ENCODE measurements around the gene UTP11. TPM values are rescaled to one million over a fixed set of nuclear protein-coding genes. Genes with fewer than 3 reads are reported as not detected.
A peak's percentile ranks its signal among the peaks of the same experiment; 100 is the strongest.

The UTP11 gene
- total RNA-seq, 1 donor from 2014 or later: 29.1 TPM

- Histone ChIP-seq H3K27me3 (peaks cover 56% of the 10 kb centered on the region), H3K27ac (no peak overlapping the region), H3K36me3 (no peaks in the 10 kb centered on the region), H3K4me3 (no peak overlapping the region), H3K4me1 (peaks cover 24% of the 10 kb centered on the region), H3K9me3 (no peaks in the 10 kb centered on the region)
- no peak for TF ChIP-seq CTCF (IDR thresholded peaks at IDR 0.05)
- intact Hi-C loops (cut with DNase I): no loop called here
- DNase-seq (peak; percentile 81), ATAC-seq (no peak)
These were observed 33.1 kb downstream of the UTP11 start for GRCh38 chr1:38045401-38046332.

DNA sequence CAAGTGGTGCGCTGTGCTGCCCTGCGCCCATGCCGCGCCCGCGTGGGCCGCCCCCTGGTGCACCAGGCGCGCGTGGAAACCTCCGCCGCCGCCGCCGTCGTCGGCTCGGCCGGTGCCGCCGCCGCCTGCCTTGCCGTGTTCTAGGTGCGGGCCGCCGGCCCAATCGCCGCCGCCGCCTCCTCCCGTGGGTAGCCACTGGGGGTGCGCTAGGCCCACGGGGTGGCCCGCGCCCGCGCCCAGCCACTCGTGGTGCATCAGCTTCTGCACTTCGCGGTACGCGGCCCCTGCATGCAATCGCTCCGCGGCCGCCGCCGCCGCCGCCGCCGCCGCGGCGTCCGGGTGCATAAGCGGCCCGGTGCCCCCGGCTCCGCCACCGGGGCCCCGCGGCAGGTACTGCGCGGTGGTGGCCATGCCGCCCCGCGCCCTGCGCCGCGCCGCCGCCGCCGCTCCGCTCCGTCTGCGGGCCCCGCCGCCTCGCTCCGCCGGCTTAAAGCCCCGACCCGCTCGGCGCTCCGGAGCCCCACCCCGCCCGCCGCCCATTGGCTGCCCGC lies 33.9 kb downstream of the UTP11 start, which contains the start of gene POU3F1:
Gene POU3F1, minus strand, starts transcription at position 461 of the 551 bp plus-strand sequence. Its CDS starts 50 bp downstream, at position 411.
- Histone ChIP-seq H3K36me3 (no peaks in the 10 kb centered on the region), H3K4me3 (peak within 1 kb of the TSS; percentile 68), H3K4me1 (peaks cover 24% of the 10 kb centered on the region), H3K27me3 (peaks cover 49% of the 10 kb centered on the region), H3K27ac (no peak within 1 kb of the TSS), H3K9me3 (no peaks in the 10 kb centered on the region)
- TF ChIP-seq CTCF (IDR thresholded peaks at IDR 0.05): no peak
- ATAC-seq: no peak
- no peak for DNase-seq
- intact Hi-C loops (cut with DNase I): no loop called here

DNA sequence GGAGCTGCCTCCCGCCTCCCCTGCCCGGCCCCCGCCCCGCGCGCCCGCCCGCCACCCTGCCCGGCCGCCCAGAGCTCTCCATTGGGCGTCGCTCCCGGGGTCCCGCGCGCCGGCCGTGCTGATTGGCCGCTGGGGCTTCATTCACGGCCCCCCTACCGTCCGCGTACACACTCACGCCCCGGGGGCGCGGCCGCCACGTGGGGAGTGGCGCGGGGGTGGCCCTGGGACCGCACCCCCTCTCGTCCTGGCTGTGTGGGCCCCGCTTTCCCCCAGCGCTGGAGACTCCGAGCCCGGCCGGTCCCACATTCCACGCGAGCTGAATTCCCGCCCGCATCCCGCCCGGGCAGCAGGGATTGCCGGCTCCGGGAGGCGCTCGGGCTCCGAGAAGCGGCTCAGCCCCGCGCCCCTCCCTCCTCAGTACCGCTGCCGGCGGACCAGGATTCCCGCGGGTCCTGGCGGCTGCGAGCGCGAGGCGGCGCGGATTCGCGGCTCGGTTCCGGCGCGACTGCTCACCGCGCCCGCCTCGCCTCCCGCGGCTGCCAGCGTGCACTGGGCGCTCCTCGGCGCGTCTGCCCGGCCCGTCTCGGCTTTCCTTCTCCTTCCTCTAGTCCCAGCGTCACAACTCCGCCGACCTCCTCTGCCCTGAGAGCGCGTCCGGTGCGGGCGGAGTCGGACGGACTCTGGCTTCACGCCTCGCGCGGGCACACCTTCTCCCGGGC lies 34.5 kb downstream of the UTP11 start:
- no peak overlapping the region for H3K27ac ChIP-seq
- H3K9me3 ChIP-seq: no peaks in the 10 kb centered on the region
- H3K27me3 ChIP-seq: peaks cover 43% of the 10 kb centered on the region
- H3K4me3 ChIP-seq: peak overlapping the region; percentile 68
- DNase-seq (peak; percentile 90), ATAC-seq (peak; percentile 92)
- H3K36me3 ChIP-seq: no peaks in the 10 kb centered on the region
- no peak for TF ChIP-seq CTCF (IDR thresholded peaks at IDR 0.05)
- intact Hi-C loops (cut with DNase I): no loop called here
- H3K4me1 ChIP-seq: peaks cover 24% of the 10 kb centered on the region

GRCh38 chr1:38047603-38048141 lies 35.1 kb downstream of the UTP11 start:
- H3K4me3 ChIP-seq: peak overlapping the region; percentile 68
- no peaks in the 10 kb centered on the region for H3K9me3 ChIP-seq
- DNase-seq (no peak), ATAC-seq (no peak)
- TF ChIP-seq CTCF (IDR thresholded peaks at IDR 0.05): no peak
- no peaks in the 10 kb centered on the region for H3K36me3 ChIP-seq
- H3K4me1 ChIP-seq: peaks cover 24% of the 10 kb centered on the region
- H3K27ac ChIP-seq: no peak overlapping the region
- H3K27me3 ChIP-seq: peaks cover 36% of the 10 kb centered on the region
- intact Hi-C loops (cut with DNase I): no loop called here

- ATAC-seq (no peak), DNase-seq (no peak)
- no peak overlapping the region for H3K4me3 ChIP-seq
- TF ChIP-seq CTCF (IDR thresholded peaks at IDR 0.05): no peak
- no peaks in the 10 kb centered on the region for H3K36me3 ChIP-seq
- no peak overlapping the region for H3K27ac ChIP-seq
- intact Hi-C loops (cut with DNase I): no loop called here
- H3K9me3 ChIP-seq: no peaks in the 10 kb centered on the region
- peaks cover 9% of the 10 kb centered on the region for H3K4me1 ChIP-seq
- peaks cover 9% of the 10 kb centered on the region for H3K27me3 ChIP-seq
These were observed 38.0 kb downstream of the UTP11 start for GRCh38 chr1:38050397-38051078.
